ENCODE results near the gene MRRF.

- TF ChIP-seq ARNT (IDR thresholded peaks at IDR 0.05) (no peak), CTBP1 (IDR thresholded peaks at IDR 0.05; ENCODE audit: borderline replicate concordance) (no peak), NFRKB (IDR thresholded peaks at IDR 0.05) (no peak)
These were observed 75.5 kb downstream of the MRRF start for GRCh38 chr9:122340161-122340560.
